Occipital lobe (tissue), 1 donor: Measurements from ENCODE around the gene RIN3. TPM values are rescaled to one million over a fixed set of nuclear protein-coding genes. Genes with fewer than 3 reads are reported as not detected.

Source experiments
- total RNA-seq: library from RNA; depleted of rRNA; stranded (reverse); fragments of >200 nt; gene quantifications from one replicate; pipeline ENCODE4 v1.2.3, GENCODE V29; 2014

The RIN3 gene
- total RNA-seq, 1 donor from 2014 or later, result 1.4 TPM

Other genes with a start within 250 kb of the RIN3 start
- 0.31 TPM for gene SLC24A4, start 190.6 kb upstream of the RIN3 start, total RNA-seq
- gene LGMN, start 234.8 kb downstream of the RIN3 start, total RNA-seq, result 23.6 TPM